K562 (cell line): ENCODE results near the gene HDAC2. TPM values are rescaled to one million over a fixed set of nuclear protein-coding genes. Genes with fewer than 3 reads are reported as not detected.

Experiments
- DPF2 ChIP-seq: fragments of 450-650 bp; IDR thresholded peaks from 2 replicates; pipeline ENCODE4 v1.6.1; 2016
- FOSL1 ChIP-seq: fragments of 200-800 bp; sonication (Bioruptor generic); conservative IDR thresholded peaks from 2 replicates; pipeline ENCODE4 v1.6.1; 2016; ENCODE audit warnings: missing genetic modification characterization, missing compliant biosample characterization
- HMGN3 ChIP-seq: IDR thresholded peaks from 2 replicates; pipeline ENCODE4 v1.6.1; 2011; ENCODE audit warnings: borderline replicate concordance, low read depth, mild to moderate bottlenecking, mixed read lengths, low read length; ENCODE audit not compliant: insufficient read length; ENCODE audit errors: extremely low read depth
- MITF ChIP-seq: IDR thresholded peaks from 2 replicates; pipeline ENCODE4 v1.6.1; 2014; ENCODE audit warnings: antibody characterized with exemption
- NCOR1 ChIP-seq: fragments of 450-650 bp; IDR thresholded peaks from 2 replicates; pipeline ENCODE4 v1.6.1; 2016; ENCODE audit warnings: mild to moderate bottlenecking, moderate library complexity
- NONO ChIP-seq, 2 experiments: fragments of 200-400 bp in 1 of 2; fragments of 450-650 bp in 1 of 2; formaldehyde crosslinking in 1 of 2; IDR thresholded peaks; 2 replicates each; pipeline ENCODE4 v1.6.1; 2017; ENCODE audit warnings: low read depth in 2 of 2, mild to moderate bottlenecking in 2 of 2, moderate library complexity in 2 of 2, low read length in 1 of 2
- PHF21A ChIP-seq: fragments of 450-650 bp; IDR thresholded peaks from 2 replicates; pipeline ENCODE4 v1.6.1; 2017; ENCODE audit warnings: low read depth, borderline replicate concordance
- SMAD1 ChIP-seq: fragments of 150-350 bp; IDR thresholded peaks from 2 replicates; pipeline ENCODE4 v1.6.1; 2014; ENCODE audit warnings: low read length, low read depth; ENCODE audit not compliant: partially characterized antibody
- SMARCA5 ChIP-seq: fragments of 450-650 bp; IDR thresholded peaks from 2 replicates; pipeline ENCODE4 v1.6.1; 2016
- SMC3 ChIP-seq: conservative IDR thresholded peaks from 2 replicates; pipeline ENCODE4 v1.6.1; 2011; ENCODE audit warnings: low read depth, low read length, improper control_type of control experiment; ENCODE audit not compliant: insufficient read depth
- XRCC3 ChIP-seq: fragments of 450-650 bp; IDR thresholded peaks from 2 replicates; pipeline ENCODE4 v1.6.1; 2017; ENCODE audit warnings: mild to moderate bottlenecking, moderate library complexity
- ZKSCAN3 ChIP-seq: fragments of 250-450 bp; sonication (Bioruptor Pico); IDR thresholded peaks from 2 replicates; pipeline ENCODE4 v1.4.0; 2020
- ZNF124 ChIP-seq: sonication (generic); formaldehyde crosslinking; IDR thresholded peaks from 2 replicates; pipeline ENCODE4 v1.8.1; 2022; ENCODE audit warnings: missing genetic modification reagents
- ZNF146 ChIP-seq: IDR thresholded peaks from one replicate; pipeline ENCODE4 v1.6.1; 2018; ENCODE audit warnings: missing compliant biosample characterization; ENCODE audit not compliant: unreplicated experiment
- ZNF175 ChIP-seq: fragments of 200-800 bp; sonication (Bioruptor generic); IDR thresholded peaks from 2 replicates; pipeline ENCODE4 v1.6.1; 2016; ENCODE audit warnings: low read depth, mild to moderate bottlenecking, missing genetic modification characterization, missing compliant biosample characterization
- ZNF224 ChIP-seq: sonication (generic); formaldehyde crosslinking; IDR thresholded peaks from 2 replicates; pipeline ENCODE4 v1.8.0; 2022; ENCODE audit warnings: mild to moderate bottlenecking, missing genetic modification reagents
- ZNF316 ChIP-seq: fragments of 450-650 bp; IDR thresholded peaks from 2 replicates; pipeline ENCODE4 v1.6.1; 2016
- ZNF655 ChIP-seq: fragments of 250-450 bp; sonication (Bioruptor Pico); IDR thresholded peaks from 2 replicates; pipeline ENCODE4 v1.5.0; 2021
- ZNF740 ChIP-seq, 3 experiments: fragments of 200-800 bp in 1 of 3; sonication (Bioruptor generic) in 1 of 3; sonication (generic) in 1 of 3; formaldehyde crosslinking in 1 of 3; IDR thresholded peaks; 2 replicates each; pipeline versions ENCODE4 v1.6.1 to v1.8.0; 2016 to 2022; ENCODE audit warnings: mild to moderate bottlenecking in 2 of 3, missing compliant biosample characterization in 2 of 3, missing genetic modification characterization in 2 of 3, missing genetic modification reagents in 1 of 3
- ZNF778 ChIP-seq: fragments of 450-650 bp; formaldehyde crosslinking; IDR thresholded peaks from 2 replicates; pipeline ENCODE4 v1.4.0; 2020; ENCODE audit warnings: mild to moderate bottlenecking, moderate library complexity
- polyA plus RNA-seq, 8 experiments: library from polyadenylated mRNA; depleted of rRNA in 4 of 8; stranded (reverse) in 5 of 8; unstranded in 3 of 8; fragments of >200 nt; fragmentation: Nextera tagmentation in 2 of 8; fragmentation: Illumina TruSeq in 1 of 8; extraction: Ambion mirVana in 2 of 8; extraction: Trizol in 1 of 8; gene quantifications; 2 replicates each; pipeline versions ENCODE4 v1.2.1 to v1.2.3, GENCODE V29; 2011 to 2014; ENCODE audit warnings: inconsistent platforms in 1 of 8, missing spikeins in 1 of 8
- total RNA-seq, 7 experiments: library from RNA; depleted of rRNA in 6 of 7; stranded (reverse); fragments of >200 nt in 6 of 7; fragmentation: Illumina TruSeq in 2 of 7; extraction: Trizol in 2 of 7; gene quantifications; 2 replicates each; pipeline versions ENCODE4 v1.2.1 to v1.2.3, GENCODE V29; 2011 to 2021; ENCODE audit warnings: low replicate concordance in 1 of 7
- TF ChIP-seq, protein P1 (sequence below): fragments of 250-450 bp; sonication (Bioruptor Pico); IDR thresholded peaks from 2 replicates; pipeline ENCODE4 v1.8.0; 2022; ENCODE audit warnings: moderate library complexity, mild to moderate bottlenecking, inconsistent platforms

The HDAC2 gene
- total and polyA plus RNA-seq, 9 of the 15 experiments (the other 6 are each of a cell fraction or from before 2014, with no cell fraction given), result 67.0 to 277 (median 151) TPM

- TF ChIP-seq, protein P1, sequence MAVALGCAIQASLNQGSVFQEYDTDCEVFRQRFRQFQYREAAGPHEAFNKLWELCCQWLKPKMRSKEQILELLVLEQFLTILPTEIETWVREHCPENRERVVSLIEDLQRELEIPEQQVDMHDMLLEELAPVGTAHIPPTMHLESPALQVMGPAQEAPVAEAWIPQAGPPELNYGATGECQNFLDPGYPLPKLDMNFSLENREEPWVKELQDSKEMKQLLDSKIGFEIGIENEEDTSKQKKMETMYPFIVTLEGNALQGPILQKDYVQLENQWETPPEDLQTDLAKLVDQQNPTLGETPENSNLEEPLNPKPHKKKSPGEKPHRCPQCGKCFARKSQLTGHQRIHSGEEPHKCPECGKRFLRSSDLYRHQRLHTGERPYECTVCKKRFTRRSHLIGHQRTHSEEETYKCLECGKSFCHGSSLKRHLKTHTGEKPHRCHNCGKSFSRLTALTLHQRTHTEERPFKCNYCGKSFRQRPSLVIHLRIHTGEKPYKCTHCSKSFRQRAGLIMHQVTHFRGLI (CRISPR knock-in tag), result no peak
- no peak for TF ChIP-seq ZNF224 (CRISPR knock-in tag)
- TF ChIP-seq SMC3, result no peak
- TF ChIP-seq SMAD1, result no peak
- no peak for TF ChIP-seq ZKSCAN3 (CRISPR knock-in tag)
- TF ChIP-seq SMARCA5, result no peak
- TF ChIP-seq XRCC3, result no peak
- no peak for TF ChIP-seq NONO (IDR thresholded peaks at IDR 0.05; ENCODE audit: low read depth in 2 of 2, low read length in 1 of 2)
- peak; percentile 71; the same call in 1 of the 2 replicates for TF ChIP-seq ZNF175 (CRISPR knock-in tag)
- TF ChIP-seq ZNF655, result no peak
- no peak for TF ChIP-seq ZNF740 (CRISPR knock-in tag; IDR thresholded peaks at IDR 0.05)
- TF ChIP-seq ZNF740 (tag; IDR thresholded peaks at IDR 0.05), result no peak
- TF ChIP-seq NCOR1, result peak; percentile 82
- TF ChIP-seq HMGN3, result no peak
- no peak for TF ChIP-seq ZNF778 (CRISPR knock-in tag)
- no peak for TF ChIP-seq MITF
- no peak for TF ChIP-seq FOSL1 (tag)
- TF ChIP-seq ZNF124 (CRISPR knock-in tag), result no peak
- TF ChIP-seq ZNF146 (CRISPR knock-in tag), result no peak
- no peak for TF ChIP-seq PHF21A
- peak; percentile 82 for TF ChIP-seq ZNF316
- peak; percentile 89 for TF ChIP-seq DPF2
Measured at GRCh38 chr6:113920663-113921267, 50.2 kb downstream of the HDAC2 start (continued).
